HCT116 (cell line): Measurements from ENCODE around the gene SCML2. TPM values are rescaled to one million over a fixed set of nuclear protein-coding genes. Genes with fewer than 3 reads are reported as not detected.
"Not testable (repeated sequence)": the region's sequence is repeated elsewhere in the genome, so short reads cannot be mapped to it uniquely, and the experiment has no call there.

Experiments
- ATAC-seq: fragments of 200-7000 bp; cut with Tn5 transposase; 2 replicates; pipeline ENCODE4 v1.9.1; 2020; ENCODE audit warnings: mild to moderate bottlenecking, moderate library complexity
- BruUV-seq: library from RNA; stranded (reverse); fragments of 400-500 nt; replicated peaks from 2 replicates; lab custom pipeline; 2021; lab: Mats Ljungman, UMichigan
- CTCF ChIA-PET: fragments of 300-600 bp; sonication (Branson Sonifier 250); formaldehyde crosslinking; loops from one replicate; lab custom pipeline; 2021; ENCODE audit warnings: antibody characterized with exemption; lab: Charles Lee
- POLR2A ChIA-PET: fragments of 300-600, 350-600 bp; sonication (Branson Sonifier 250); formaldehyde crosslinking; loops from one replicate; lab custom pipeline; 2021; ENCODE audit warnings: antibody characterized with exemption; lab: Charles Lee
- RAD21 ChIA-PET, 2 experiments: fragments of 300-600 bp; sonication (Branson Sonifier 250); formaldehyde crosslinking; loops; one replicate each; lab custom pipeline; 2023; ENCODE audit warnings: low total read pairs in 2 of 2; ENCODE audit not compliant: uncharacterized antibody in 2 of 2, unreplicated experiment in 2 of 2, low non-redundant PET in 1 of 2; lab: Charles Lee
- DNase-seq: peaks from one replicate; pipeline ENCODE4 v3.0.0-alpha.2; 2010; ENCODE audit warnings: low read depth, low spot score
- H2AFZ ChIP-seq: fragments of 200-600 bp; shearing (Covaris generic), sonication (generic); 2 replicates; pipeline ENCODE4 v1.6.1; 2017; ENCODE audit warnings: low read depth, mixed run types, mixed read lengths, antibody characterized with exemption, low read length; ENCODE audit not compliant: poor library complexity, severe bottlenecking
- H3K27ac ChIP-seq: 2 replicates; pipeline ENCODE4 v1.5.1; 2012; ENCODE audit warnings: low read depth, low read length
- H3K27me3 ChIP-seq: fragments of 200-600 bp; sonication (generic); 2 replicates; pipeline ENCODE4 v1.6.1; 2016; ENCODE audit warnings: mixed run types, low read length, mixed read lengths; ENCODE audit not compliant: insufficient read depth
- H3K36me3 ChIP-seq, 2 experiments: fragments of 200-500 bp in 1 of 2; fragments of 200-600 bp in 1 of 2; sonication (Bioruptor generic) in 1 of 2; sonication (generic) in 1 of 2; 2 replicates each; pipeline versions ENCODE4 v1.5.1 to v1.6.1; 2014 to 2016; ENCODE audit warnings: low read length in 2 of 2, inconsistent platforms in 1 of 2, mixed read lengths in 1 of 2, mixed run types in 1 of 2; ENCODE audit not compliant: insufficient read depth in 2 of 2, control insufficient read depth in 1 of 2
- H3K4me1 ChIP-seq, 2 experiments: fragments of 200-600 bp in 1 of 2; sonication (generic) in 1 of 2; 2 replicates each; pipeline versions ENCODE4 v1.5.1 to v1.6.1; 2012 to 2017; ENCODE audit warnings: low read length in 2 of 2, inconsistent platforms in 1 of 2, mild to moderate bottlenecking in 1 of 2, mixed read lengths in 1 of 2, mixed run types in 1 of 2, moderate library complexity in 1 of 2; ENCODE audit not compliant: insufficient read depth in 2 of 2, control insufficient read depth in 1 of 2
- H3K4me2 ChIP-seq: fragments of 200-600 bp; sonication (generic); 2 replicates; pipeline ENCODE4 v1.6.1; 2017; ENCODE audit warnings: mixed run types, low read length, mixed read lengths
- H3K4me3 ChIP-seq, 2 experiments: fragments of 200-600 bp in 1 of 2; sonication (generic) in 1 of 2; replicated peaks in 1 of 2; 2 replicates each; pipeline ENCODE4 v1.5.1; 2011 to 2016; ENCODE audit warnings: low read length in 2 of 2, control low read depth in 1 of 2, low read depth in 1 of 2, mild to moderate bottlenecking in 1 of 2, mixed read lengths in 1 of 2, mixed run types in 1 of 2
- H3K79me2 ChIP-seq: fragments of 200-600 bp; sonication (generic); 2 replicates; pipeline ENCODE4 v1.6.1; 2017; ENCODE audit warnings: mild to moderate bottlenecking, mixed run types, low read length, moderate library complexity, mixed read lengths; ENCODE audit not compliant: insufficient read depth
- H3K9ac ChIP-seq: fragments of 200-600 bp; sonication (generic); 2 replicates; pipeline ENCODE4 v1.6.1; 2016; ENCODE audit warnings: low read length, mixed read lengths
- H3K9me2 ChIP-seq: fragments of 200-600 bp; sonication (generic), shearing (Covaris generic); 2 replicates; pipeline ENCODE4 v1.6.1; 2017; ENCODE audit warnings: mixed run types, mild to moderate bottlenecking, moderate library complexity; ENCODE audit not compliant: insufficient read depth
- H3K9me3 ChIP-seq, 2 experiments: fragments of 200-500 bp in 1 of 2; fragments of 200-600 bp in 1 of 2; sonication (Bioruptor generic) in 1 of 2; sonication (generic) in 1 of 2; 2 replicates each; pipeline ENCODE4 v1.6.1; 2014 to 2017; ENCODE audit warnings: low read length in 2 of 2, mixed read lengths in 2 of 2, inconsistent platforms in 1 of 2, low read depth in 1 of 2, mild to moderate bottlenecking in 1 of 2, mixed run types in 1 of 2, moderate library complexity in 1 of 2; ENCODE audit not compliant: control insufficient read depth in 1 of 2, insufficient read depth in 1 of 2
- H4K20me1 ChIP-seq: fragments of 200-600 bp; sonication (generic), shearing (Covaris generic); 2 replicates; pipeline ENCODE4 v1.6.1; 2017; ENCODE audit warnings: mixed run types, mild to moderate bottlenecking, moderate library complexity; ENCODE audit not compliant: insufficient read depth
- CEBPB ChIP-seq: IDR thresholded peaks from 2 replicates; pipeline ENCODE4 v1.6.1; 2012; ENCODE audit warnings: low read depth
- ELF1 ChIP-seq: IDR thresholded peaks from 2 replicates; pipeline ENCODE4 v1.6.1; 2012; ENCODE audit warnings: low read depth, borderline replicate concordance
- EZH2 ChIP-seq: fragments of 200-600 bp; sonication (generic); IDR thresholded peaks from 2 replicates; pipeline ENCODE4 v1.6.1; 2017; ENCODE audit warnings: antibody characterized with exemption, mixed run types
- FOSL1 ChIP-seq: IDR thresholded peaks from 2 replicates; pipeline ENCODE4 v1.6.1; 2012; ENCODE audit warnings: low read depth
- POLR2A ChIP-seq: IDR thresholded peaks from 2 replicates; pipeline ENCODE4 v1.7.0; 2011; ENCODE audit warnings: borderline replicate concordance; ENCODE audit not compliant: insufficient read depth, insufficient read length; ENCODE audit errors: extremely low read depth
- SRF ChIP-seq: IDR thresholded peaks from 2 replicates; pipeline ENCODE4 v1.6.1; 2012; ENCODE audit warnings: low read depth
- intact Hi-C: fragments of 100-400 bp; cut with micrococcal nuclease; formaldehyde crosslinking; loops from 2 replicates; pipeline ENCODE4 v1.10.0; 2022
- total RNA-seq: library from RNA; stranded (reverse); gene quantifications from one replicate; pipeline ENCODE4 v1.2.1, GENCODE V29; 2021; ENCODE audit not compliant: unreplicated experiment
- TF ChIP-seq, protein P1 (sequence below): IDR thresholded peaks from 2 replicates; pipeline ENCODE4 v1.6.1; 2011; ENCODE audit warnings: mild to moderate bottlenecking, low read length, moderate library complexity; ENCODE audit not compliant: insufficient replicate concordance; ENCODE audit errors: extremely low read depth
- TF ChIP-seq, protein P2 (sequence below): IDR thresholded peaks from 2 replicates; pipeline ENCODE4 v1.6.1; 2012
- TF ChIP-seq, protein P3 (sequence below), 3 experiments: fragments of 200-600 bp in 1 of 3; sonication (generic) in 1 of 3; IDR thresholded peaks in 2 of 3; conservative IDR thresholded peaks in 1 of 3; 2 replicates each; pipeline ENCODE4 v1.5.1; 2012 to 2017; ENCODE audit warnings: low read depth in 2 of 3, low read length in 2 of 3, antibody characterized with exemption in 1 of 3, borderline replicate concordance in 1 of 3, control low read depth in 1 of 3, mild to moderate bottlenecking in 1 of 3, mixed read lengths in 1 of 3, mixed run types in 1 of 3, moderate library complexity in 1 of 3; ENCODE audit not compliant: insufficient read depth in 1 of 3

The SCML2 gene
- total RNA-seq, 1 experiment from 2014 or later, result 5.2 TPM

DNA sequence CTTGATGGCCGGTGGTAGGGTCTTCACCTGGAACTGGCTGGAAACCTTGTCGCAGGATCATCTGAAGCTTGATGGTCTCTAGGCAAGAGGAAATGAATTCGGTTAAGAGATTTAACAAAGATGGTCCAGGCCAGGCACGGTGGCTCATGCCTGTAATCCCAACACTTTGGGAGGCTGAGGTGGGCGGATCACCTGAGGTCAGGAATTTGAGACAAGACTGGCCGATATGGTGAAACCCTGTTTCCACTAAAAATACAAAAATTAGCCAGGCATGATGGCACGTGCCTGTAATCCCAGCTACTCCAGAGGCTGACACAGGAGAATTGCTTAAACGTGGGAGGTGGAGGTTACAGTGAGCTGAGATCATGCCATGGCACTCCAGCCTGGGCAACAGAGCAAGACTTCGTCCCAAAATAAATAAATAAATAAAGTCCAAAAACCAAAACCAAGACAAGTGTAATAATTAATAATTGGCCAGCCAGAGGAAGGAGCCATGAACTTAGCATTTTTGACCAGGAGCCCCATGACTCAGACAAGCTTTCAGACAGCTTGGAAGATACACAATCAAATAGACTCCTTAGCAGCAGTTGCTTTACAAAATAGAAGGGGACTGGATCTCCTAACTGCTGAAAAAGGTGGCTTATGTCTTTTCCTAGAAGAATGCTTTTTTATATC, 20.8 kb upstream of the SCML2 start:
- POLR2A ChIA-PET, H3K4me3 ChIP-seq, H3K9me2 ChIP-seq, H3K9ac ChIP-seq, H3K27ac ChIP-seq, H3K36me3 ChIP-seq, H4K20me1 ChIP-seq, H3K9me3 ChIP-seq, H3K4me2 ChIP-seq, H2AFZ ChIP-seq, H3K79me2 ChIP-seq, H3K4me1 ChIP-seq, ATAC-seq, DNase-seq, H3K27me3 ChIP-seq, CTCF ChIA-PET, BruUV-seq, RAD21 ChIA-PET: not testable (repeated sequence)
- intact Hi-C loops, result loop anchor here (5.0 to 10.0 kb wide), 2 partner anchors 443 to 580 kb away; no protein-coding TSS in a partner anchor

DNA sequence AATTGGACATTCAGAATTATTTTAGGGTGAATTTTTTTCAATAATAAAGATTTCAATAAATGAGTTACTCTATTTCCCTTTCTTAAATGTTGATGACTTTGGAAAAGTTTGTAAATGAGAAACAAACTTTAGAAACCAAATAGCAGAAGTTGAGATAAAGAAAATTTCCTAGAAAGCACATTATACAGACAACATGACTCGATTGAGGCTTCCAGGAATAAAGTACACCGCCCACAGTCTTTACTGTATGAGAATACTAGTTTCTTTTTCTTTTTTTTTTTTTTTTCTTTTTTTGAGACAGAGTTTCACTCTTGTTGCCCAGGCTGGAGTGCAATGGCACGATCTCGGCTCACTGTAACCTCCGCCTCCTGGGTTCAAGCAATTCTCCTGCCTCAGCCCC, 14.6 kb upstream of the SCML2 start:
- H3K9me3 ChIP-seq, H3K9me2 ChIP-seq, H3K79me2 ChIP-seq, ATAC-seq, H3K9ac ChIP-seq, BruUV-seq, H3K27me3 ChIP-seq, RAD21 ChIA-PET, H3K36me3 ChIP-seq, intact Hi-C loops, H3K4me1 ChIP-seq, POLR2A ChIA-PET, H4K20me1 ChIP-seq, H3K4me2 ChIP-seq, H3K4me3 ChIP-seq, H3K27ac ChIP-seq, CTCF ChIA-PET, DNase-seq, H2AFZ ChIP-seq: not testable (repeated sequence)

DNA sequence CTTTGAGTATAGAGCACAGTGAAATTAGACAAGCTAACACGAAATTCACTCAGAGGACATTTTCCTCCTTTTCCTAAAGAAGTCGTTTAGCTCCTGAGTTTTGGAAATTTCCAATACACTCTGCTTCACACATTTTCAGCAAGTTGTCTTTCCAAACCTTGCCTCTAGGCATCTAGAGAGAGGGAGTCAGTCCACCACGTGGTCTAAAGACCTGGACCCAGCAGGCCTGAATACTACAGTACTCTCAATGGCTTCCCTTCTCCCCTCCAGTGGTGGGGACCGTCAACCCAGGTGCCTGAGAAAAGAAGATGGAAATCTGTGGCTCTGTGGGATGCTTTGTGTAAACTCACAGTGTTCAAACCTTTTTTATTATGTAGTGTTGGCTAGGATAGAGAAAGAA, 13.9 kb upstream of the SCML2 start:
- H2AFZ ChIP-seq, result no peak overlapping the region
- POLR2A ChIA-PET, result no interaction called here
- no TSS peak for BruUV-seq
- H3K9me3 ChIP-seq, result no peaks in the 10 kb centered on the region
- no peaks in the 10 kb centered on the region for H3K4me1 ChIP-seq
- CTCF ChIA-PET, result no interaction called here
- intact Hi-C loops, result no loop called here
- H3K27ac ChIP-seq, result no peak overlapping the region
- no peaks in the 10 kb centered on the region for H3K27me3 ChIP-seq
- no peaks in the 10 kb centered on the region for H4K20me1 ChIP-seq
- H3K9me2 ChIP-seq, result no peaks in the 10 kb centered on the region
- H3K79me2 ChIP-seq, result no peaks in the 10 kb centered on the region
- no peak overlapping the region for H3K9ac ChIP-seq
- ATAC-seq, result peak; percentile 47; the same call in 1 of the 2 replicates
- no peak overlapping the region for H3K4me3 ChIP-seq
- H3K36me3 ChIP-seq, result no peaks in the 10 kb centered on the region
- H3K4me2 ChIP-seq, result no peak overlapping the region
- RAD21 ChIA-PET, result no interaction called here
- no peak for DNase-seq
- TF ChIP-seq SRF (no peak), EZH2 (no peak), FOSL1 (no peak), POLR2A (no peak), ELF1 (no peak), CEBPB (no peak)
- TF ChIP-seq, protein P1, sequence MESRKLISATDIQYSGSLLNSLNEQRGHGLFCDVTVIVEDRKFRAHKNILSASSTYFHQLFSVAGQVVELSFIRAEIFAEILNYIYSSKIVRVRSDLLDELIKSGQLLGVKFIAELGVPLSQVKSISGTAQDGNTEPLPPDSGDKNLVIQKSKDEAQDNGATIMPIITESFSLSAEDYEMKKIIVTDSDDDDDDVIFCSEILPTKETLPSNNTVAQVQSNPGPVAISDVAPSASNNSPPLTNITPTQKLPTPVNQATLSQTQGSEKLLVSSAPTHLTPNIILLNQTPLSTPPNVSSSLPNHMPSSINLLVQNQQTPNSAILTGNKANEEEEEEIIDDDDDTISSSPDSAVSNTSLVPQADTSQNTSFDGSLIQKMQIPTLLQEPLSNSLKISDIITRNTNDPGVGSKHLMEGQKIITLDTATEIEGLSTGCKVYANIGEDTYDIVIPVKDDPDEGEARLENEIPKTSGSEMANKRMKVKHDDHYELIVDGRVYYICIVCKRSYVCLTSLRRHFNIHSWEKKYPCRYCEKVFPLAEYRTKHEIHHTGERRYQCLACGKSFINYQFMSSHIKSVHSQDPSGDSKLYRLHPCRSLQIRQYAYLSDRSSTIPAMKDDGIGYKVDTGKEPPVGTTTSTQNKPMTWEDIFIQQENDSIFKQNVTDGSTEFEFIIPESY, result no peak
- TF ChIP-seq, protein P2, sequence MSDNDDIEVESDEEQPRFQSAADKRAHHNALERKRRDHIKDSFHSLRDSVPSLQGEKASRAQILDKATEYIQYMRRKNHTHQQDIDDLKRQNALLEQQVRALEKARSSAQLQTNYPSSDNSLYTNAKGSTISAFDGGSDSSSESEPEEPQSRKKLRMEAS, result no peak
- TF ChIP-seq, protein P3, sequence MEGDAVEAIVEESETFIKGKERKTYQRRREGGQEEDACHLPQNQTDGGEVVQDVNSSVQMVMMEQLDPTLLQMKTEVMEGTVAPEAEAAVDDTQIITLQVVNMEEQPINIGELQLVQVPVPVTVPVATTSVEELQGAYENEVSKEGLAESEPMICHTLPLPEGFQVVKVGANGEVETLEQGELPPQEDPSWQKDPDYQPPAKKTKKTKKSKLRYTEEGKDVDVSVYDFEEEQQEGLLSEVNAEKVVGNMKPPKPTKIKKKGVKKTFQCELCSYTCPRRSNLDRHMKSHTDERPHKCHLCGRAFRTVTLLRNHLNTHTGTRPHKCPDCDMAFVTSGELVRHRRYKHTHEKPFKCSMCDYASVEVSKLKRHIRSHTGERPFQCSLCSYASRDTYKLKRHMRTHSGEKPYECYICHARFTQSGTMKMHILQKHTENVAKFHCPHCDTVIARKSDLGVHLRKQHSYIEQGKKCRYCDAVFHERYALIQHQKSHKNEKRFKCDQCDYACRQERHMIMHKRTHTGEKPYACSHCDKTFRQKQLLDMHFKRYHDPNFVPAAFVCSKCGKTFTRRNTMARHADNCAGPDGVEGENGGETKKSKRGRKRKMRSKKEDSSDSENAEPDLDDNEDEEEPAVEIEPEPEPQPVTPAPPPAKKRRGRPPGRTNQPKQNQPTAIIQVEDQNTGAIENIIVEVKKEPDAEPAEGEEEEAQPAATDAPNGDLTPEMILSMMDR (IDR thresholded peaks at IDR 0.05 in 2 of 3, conservative IDR thresholded peaks at IDR 0.05 in 1 of 3; ENCODE audit: borderline replicate concordance in 1 of 3, insufficient read depth in 1 of 3, low read depth in 2 of 3, low read length in 2 of 3), result no peak
